ENCODE measurements around the gene IP6K3.
A peak's percentile ranks its signal among the peaks of the same experiment; 100 is the strongest.

Gene IP6K3

DNA sequence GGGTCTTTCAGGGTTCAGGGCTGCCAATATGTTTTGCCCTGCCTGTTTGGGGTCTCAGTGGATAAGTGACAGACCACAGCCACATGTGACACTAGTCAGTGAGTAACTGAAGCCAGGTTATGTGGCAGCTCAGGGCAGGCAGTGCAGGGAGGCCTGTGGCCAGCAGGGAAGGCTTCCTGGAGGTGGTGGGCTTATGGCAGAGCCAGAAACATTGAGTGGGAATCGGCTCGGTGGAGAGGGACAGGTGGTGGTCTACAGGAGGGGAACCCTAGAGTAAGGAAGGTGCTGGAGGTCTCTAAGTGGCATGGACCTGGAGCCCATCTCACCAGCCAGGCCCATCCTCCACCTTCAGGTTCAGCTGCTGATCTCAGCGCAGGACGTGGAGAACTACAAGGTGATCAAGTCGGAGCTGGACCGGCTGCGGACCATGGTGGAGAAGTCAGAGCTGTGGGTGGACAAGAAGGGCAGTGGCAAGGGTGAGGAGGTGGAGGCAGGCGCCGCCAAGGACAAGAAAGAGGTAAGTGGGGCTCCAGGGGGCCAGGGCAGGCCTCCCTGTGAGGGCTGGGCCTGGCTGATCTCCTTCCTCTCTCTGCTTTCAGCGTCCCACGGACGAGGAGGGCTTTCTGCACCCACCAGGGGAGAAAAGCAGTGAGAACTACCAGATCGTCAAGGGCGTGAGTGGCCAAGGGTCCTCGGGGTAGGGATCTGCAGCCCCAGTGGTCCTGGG is 70.1 kb downstream of the IP6K3 start:
- DNase-seq (ENCODE audit: low read depth, low spot score): no peak
- no peaks in the 10 kb centered on the region for H3K9me3 ChIP-seq (ENCODE audit: insufficient read depth, low read length)
- no peak overlapping the region for H3K4me3 ChIP-seq (ENCODE audit: insufficient read length, low read depth)
- no peak overlapping the region for H3K9ac ChIP-seq (ENCODE audit: insufficient read length, low read depth)
- no peak for TF ChIP-seq YY1 (IDR thresholded peaks at IDR 0.05; ENCODE audit: insufficient read depth, insufficient read length)
- peaks cover 11% of the 10 kb centered on the region for H3K4me1 ChIP-seq (ENCODE audit: insufficient read depth, insufficient read length)
- H3K36me3 ChIP-seq (ENCODE audit: insufficient read depth, insufficient read length, low read length): peaks cover 22% of the 10 kb centered on the region
- no peaks in the 10 kb centered on the region for H3K27me3 ChIP-seq (ENCODE audit: insufficient read depth, insufficient read length)

DNA sequence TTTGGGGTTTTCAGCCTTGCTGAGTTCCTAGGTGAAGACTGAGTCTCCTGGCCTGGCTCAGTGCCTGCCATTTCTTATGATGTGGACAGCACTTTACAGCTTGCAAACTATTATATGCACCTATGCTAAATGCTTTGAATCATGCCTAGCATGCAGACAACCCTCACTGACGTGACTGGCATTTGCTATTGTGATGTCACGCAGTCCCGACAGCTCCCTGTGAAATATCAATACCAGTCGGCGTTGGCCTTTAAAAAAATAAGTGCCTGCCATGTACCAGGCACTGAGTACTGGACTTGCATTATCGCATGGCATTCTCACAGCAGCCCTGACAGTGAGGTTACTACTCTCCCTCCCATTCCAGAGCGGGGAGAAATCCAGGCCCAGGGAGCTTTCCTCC is 70.7 kb downstream of the IP6K3 start:
- TF ChIP-seq SUZ12 (IDR thresholded peaks at IDR 0.05; ENCODE audit: extremely low read depth, insufficient read depth, insufficient read length): no peak
- no peak for TF ChIP-seq YY1 (IDR thresholded peaks at IDR 0.05; ENCODE audit: insufficient read depth, insufficient read length)
- no peak for TF ChIP-seq ZNF274 (IDR thresholded peaks at IDR 0.05; ENCODE audit: low read depth, low read length)
- H3K4me3 ChIP-seq (ENCODE audit: insufficient read length, low read depth): no peak overlapping the region
- DNase-seq (ENCODE audit: low read depth, low spot score): no peak
- no peaks in the 10 kb centered on the region for H3K9me3 ChIP-seq (ENCODE audit: insufficient read depth, low read length)
- peaks cover 11% of the 10 kb centered on the region for H3K4me1 ChIP-seq (ENCODE audit: insufficient read depth, insufficient read length)
- H3K36me3 ChIP-seq (ENCODE audit: insufficient read depth, insufficient read length, low read length): peaks cover 22% of the 10 kb centered on the region
- no peak overlapping the region for H3K9ac ChIP-seq (ENCODE audit: insufficient read length, low read depth)
- H3K27me3 ChIP-seq (ENCODE audit: insufficient read depth, insufficient read length): no peaks in the 10 kb centered on the region

DNA sequence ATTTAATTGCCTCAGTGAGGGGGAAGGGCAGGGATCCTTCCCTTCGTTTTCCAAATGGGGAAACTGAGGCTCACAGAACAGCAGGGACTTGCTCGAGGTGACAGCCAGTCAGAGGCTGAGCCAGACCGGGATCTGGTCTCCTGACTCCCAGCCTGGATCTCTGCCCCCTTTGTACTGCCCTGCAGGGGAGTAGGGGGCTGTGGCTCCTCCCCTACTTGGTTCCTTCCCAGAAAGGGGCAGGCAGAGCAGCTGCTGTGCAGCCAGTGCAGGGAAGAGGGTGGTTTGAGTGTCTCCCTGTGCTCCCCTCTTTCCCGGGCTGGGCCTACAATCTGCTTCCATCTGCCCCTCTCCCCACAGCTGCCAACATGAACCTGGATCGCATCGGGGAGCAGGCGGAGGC is 72.9 kb downstream of the IP6K3 start:
- H3K4me3 ChIP-seq (ENCODE audit: insufficient read length, low read depth): no peak overlapping the region
- peaks cover 11% of the 10 kb centered on the region for H3K4me1 ChIP-seq (ENCODE audit: insufficient read depth, insufficient read length)
- H3K9me3 ChIP-seq (ENCODE audit: insufficient read depth, low read length): no peaks in the 10 kb centered on the region
- DNase-seq (ENCODE audit: low read depth, low spot score): no peak
- H3K36me3 ChIP-seq (ENCODE audit: insufficient read depth, insufficient read length, low read length): peaks cover 18% of the 10 kb centered on the region
- TF ChIP-seq SUZ12 (IDR thresholded peaks at IDR 0.05; ENCODE audit: extremely low read depth, insufficient read depth, insufficient read length) (no peak), YY1 (IDR thresholded peaks at IDR 0.05; ENCODE audit: insufficient read depth, insufficient read length) (no peak), ZNF274 (IDR thresholded peaks at IDR 0.05; ENCODE audit: low read depth, low read length) (no peak)
- peak overlapping the region; percentile 21 for H3K9ac ChIP-seq (ENCODE audit: insufficient read length, low read depth)
- no peaks in the 10 kb centered on the region for H3K27me3 ChIP-seq (ENCODE audit: insufficient read depth, insufficient read length)

DNA sequence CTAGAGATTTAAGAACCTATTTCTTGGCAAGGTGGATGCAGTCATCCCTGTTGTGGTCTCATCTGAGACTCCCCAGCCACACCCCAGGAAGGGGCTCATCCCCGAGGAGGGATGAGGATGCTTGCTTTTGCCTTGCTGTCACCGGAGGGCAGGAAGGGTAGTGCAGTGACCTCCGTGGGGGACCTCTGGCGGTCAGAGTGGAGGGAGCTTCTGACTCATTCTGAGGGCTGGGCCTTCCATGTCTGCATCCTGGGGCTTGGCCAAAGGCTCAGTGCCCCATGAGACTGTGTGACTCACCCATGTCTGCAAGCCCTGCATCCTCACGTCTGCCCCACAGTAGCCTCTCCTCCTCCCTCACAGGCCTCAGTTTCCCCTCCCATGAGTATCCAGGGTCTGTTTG is 73.9 kb downstream of the IP6K3 start:
- Histone ChIP-seq H3K9ac (ENCODE audit: insufficient read length, low read depth) (no peak overlapping the region), H3K9me3 (ENCODE audit: insufficient read depth, low read length) (no peaks in the 10 kb centered on the region), H3K4me1 (ENCODE audit: insufficient read depth, insufficient read length) (peaks cover 11% of the 10 kb centered on the region), H3K36me3 (ENCODE audit: insufficient read depth, insufficient read length, low read length) (peaks cover 20% of the 10 kb centered on the region), H3K27me3 (ENCODE audit: insufficient read depth, insufficient read length) (no peaks in the 10 kb centered on the region), H3K4me3 (ENCODE audit: insufficient read length, low read depth) (no peak overlapping the region)
- DNase-seq (ENCODE audit: low read depth, low spot score): peak; percentile 18
- no peak for TF ChIP-seq SUZ12 (IDR thresholded peaks at IDR 0.05; ENCODE audit: extremely low read depth, insufficient read depth, insufficient read length)
- TF ChIP-seq YY1 (IDR thresholded peaks at IDR 0.05; ENCODE audit: insufficient read depth, insufficient read length): no peak
- no peak for TF ChIP-seq ZNF274 (IDR thresholded peaks at IDR 0.05; ENCODE audit: low read depth, low read length)

DNA sequence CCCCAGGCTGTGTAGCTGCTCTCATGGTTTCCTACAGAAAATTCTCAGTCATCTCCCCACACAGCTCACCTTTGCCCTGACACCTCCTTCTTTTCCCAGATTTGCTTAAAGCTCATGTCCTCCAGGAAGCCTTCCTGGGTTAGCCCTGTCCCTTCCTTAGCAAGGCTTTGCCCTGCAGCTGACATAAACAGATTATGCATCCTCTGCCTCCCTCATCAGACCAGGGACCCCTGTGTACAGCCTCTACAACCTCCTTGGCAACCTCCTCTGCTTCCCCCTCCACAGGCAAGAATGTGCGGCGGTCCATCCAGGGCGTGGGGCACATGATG is 75.0 kb downstream of the IP6K3 start:
- no peaks in the 10 kb centered on the region for H3K27me3 ChIP-seq (ENCODE audit: insufficient read depth, insufficient read length)
- H3K4me1 ChIP-seq (ENCODE audit: insufficient read depth, insufficient read length): peaks cover 11% of the 10 kb centered on the region
- TF ChIP-seq YY1 (IDR thresholded peaks at IDR 0.05; ENCODE audit: insufficient read depth, insufficient read length) (no peak), SUZ12 (IDR thresholded peaks at IDR 0.05; ENCODE audit: extremely low read depth, insufficient read depth, insufficient read length) (no peak), ZNF274 (IDR thresholded peaks at IDR 0.05; ENCODE audit: low read depth, low read length) (no peak)
- no peak for DNase-seq (ENCODE audit: low read depth, low spot score)
- H3K9ac ChIP-seq (ENCODE audit: insufficient read length, low read depth): no peak overlapping the region
- H3K36me3 ChIP-seq (ENCODE audit: insufficient read depth, insufficient read length, low read length): peaks cover 20% of the 10 kb centered on the region
- H3K9me3 ChIP-seq (ENCODE audit: insufficient read depth, low read length): no peaks in the 10 kb centered on the region
- H3K4me3 ChIP-seq (ENCODE audit: insufficient read length, low read depth): no peak overlapping the region
